HTERT RPE-1 (cell line): ENCODE measurements around the gene OR10H3.
"Not testable (repeated sequence)": the region's sequence is repeated elsewhere in the genome, so short reads cannot be mapped to it uniquely, and the experiment has no call there.

Source experiments
- in situ Hi-C: fragments of 300-500 bp; cut with MboI; formaldehyde crosslinking; loops from 4 replicates; pipeline ENCODE4 v1.14.3; 2020; ENCODE audit warnings: low sequenced_read_pairs

The OR10H3 gene, protein sequence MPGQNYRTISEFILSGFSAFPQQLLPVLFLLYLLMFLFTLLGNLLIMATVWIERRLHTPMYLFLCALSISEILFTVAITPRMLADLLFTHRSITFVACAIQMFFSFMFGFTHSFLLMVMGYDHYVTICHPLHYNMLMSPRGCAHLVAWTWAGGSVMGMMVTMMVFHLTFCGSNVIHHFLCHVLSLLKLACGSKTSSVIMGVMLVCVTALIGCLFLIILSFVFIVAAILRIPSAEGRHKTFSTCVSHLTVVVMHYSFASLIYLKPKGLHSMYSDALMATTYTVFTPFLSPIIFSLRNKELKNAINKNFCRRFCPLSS

DNA sequence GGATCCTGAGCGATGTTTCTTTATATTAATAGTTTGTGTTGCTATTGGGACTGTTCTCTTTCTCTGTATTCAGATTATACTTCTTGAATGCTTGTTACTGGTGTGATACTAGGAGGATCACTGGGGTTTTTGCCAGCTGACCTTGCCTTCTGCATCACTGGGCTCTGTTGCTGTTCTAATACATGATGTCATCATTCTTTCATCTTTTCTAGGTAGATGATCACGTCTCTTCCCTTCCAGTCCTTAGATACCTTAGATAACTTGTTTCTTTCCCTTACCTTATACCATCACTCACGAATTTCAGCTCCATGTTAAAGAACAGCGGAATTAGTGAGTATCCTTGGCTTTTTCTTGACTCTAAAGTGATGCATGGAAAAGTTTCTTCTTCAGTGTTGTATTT lies at the start of gene OR10H3:
Gene OR10H3, plus strand, starts transcription at position 264 of the 400 bp plus-strand sequence. CDS start 3,408 bp downstream, outside the sequence.
- in situ Hi-C loops, result no loop called here

DNA sequence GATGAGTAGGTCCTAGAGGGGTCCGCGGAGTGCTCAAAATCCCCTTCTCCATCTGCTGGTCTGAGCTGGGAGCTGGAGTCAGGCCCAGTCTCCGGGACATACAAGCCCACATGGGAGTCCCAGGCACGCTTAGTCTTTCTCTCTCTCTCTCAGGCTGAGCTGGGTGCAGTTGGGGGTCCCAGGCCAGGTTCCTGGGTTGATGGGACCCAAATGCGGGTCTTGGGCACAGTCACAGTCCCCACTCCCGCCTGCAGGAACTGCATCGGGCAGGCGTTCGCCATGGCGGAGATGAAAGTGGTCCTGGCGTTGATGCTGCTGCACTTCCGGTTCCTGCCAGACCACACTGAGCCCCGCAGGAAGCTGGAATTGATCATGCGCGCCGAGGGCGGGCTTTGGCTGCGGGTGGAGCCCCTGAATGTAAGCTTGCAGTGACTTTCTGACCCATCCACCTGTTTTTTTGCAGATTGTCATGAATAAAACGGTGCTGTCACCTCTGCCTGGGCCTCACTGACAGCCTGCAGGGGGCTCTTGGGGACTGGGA lies 41.1 kb upstream of the OR10H3 start:
- in situ Hi-C loops, result no loop called here

DNA sequence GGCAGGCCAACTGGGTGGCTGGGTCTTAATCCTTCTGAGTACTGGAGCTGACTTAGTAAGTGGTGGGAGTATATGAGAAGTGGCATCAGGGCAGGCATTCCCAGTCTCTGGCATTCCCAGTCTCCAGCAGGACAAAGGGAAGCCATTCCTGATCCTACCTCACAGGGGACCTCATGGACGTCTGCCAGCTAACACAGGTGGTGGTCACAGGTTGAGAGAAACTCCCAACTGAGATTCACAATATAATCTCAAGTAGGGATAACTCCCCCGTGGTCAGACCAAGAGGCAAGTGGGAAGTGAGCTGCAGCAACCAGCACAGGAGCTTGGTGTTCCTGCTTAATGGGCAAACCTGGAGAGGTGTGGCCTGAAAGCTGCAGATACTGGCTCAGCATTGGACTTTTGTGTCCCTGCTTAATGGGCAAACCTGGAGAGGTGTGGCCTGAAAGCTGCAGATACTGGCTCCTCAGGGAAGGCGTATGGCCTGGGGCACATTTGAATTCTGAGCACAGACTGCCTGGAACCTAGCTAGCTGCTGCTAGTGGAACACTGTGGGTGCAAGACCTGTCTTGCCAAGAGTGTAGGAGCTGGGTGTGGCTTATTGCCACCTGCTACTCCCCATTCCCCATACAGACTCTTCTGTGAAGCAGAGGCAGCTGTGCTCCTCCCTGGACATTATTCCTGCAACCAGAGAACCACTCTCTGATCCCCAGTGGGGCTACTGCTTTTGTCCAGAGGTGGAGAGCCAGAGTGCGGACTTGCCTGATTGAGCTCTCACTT lies 35.8 kb upstream of the OR10H3 start:
- in situ Hi-C loops, result no loop called here

GRCh38 chr19:15702534-15702930 lies 35.3 kb upstream of the OR10H3 start:
- in situ Hi-C loops, result no loop called here

- in situ Hi-C loops, result no loop called here
These were observed 23.1 kb upstream of the OR10H3 start for GRCh38 chr19:15714638-15715037.

DNA sequence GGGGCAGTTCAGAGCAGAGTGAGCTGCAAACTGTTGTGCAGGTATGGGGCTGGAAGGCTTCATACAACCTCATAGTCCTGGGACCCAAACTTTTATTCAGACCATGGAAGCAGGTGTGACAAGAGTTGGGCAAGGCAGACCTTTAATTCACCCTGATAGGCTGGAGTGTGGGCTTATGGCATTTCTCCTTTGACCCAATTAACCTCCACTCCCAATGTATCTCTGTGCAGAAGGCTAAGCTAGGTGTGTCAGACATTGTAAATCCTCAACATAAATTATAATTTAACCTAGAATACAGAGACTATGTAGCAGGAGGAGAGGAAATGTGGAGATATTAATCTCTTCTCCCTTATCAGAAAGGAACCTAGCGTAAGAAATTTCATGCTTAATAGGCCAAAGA lies 22.1 kb upstream of the OR10H3 start:
- in situ Hi-C loops, result no loop called here

- in situ Hi-C loops, result no loop called here
These were observed 20.0 kb upstream of the OR10H3 start for GRCh38 chr19:15717809-15718208.

DNA sequence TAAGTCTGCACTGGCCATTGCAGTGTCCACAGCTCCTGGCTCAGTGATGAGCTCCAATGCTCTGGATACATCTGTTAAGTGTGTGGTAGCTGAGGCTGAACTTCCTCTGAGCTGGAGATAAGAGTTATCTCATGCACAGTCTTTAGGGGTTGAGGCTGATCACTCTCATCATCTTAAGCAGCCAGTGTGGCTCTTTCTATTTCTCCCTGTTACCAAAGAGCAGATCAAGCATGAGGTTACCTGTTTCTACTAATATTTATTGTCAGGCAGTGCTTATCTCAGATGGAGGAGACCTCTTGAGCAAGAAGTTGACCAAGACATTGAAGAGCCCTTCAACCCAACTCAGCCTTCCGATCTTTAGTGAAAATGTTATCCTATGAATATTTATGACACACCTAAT lies 16.5 kb upstream of the OR10H3 start:
- in situ Hi-C loops, result no loop called here

DNA sequence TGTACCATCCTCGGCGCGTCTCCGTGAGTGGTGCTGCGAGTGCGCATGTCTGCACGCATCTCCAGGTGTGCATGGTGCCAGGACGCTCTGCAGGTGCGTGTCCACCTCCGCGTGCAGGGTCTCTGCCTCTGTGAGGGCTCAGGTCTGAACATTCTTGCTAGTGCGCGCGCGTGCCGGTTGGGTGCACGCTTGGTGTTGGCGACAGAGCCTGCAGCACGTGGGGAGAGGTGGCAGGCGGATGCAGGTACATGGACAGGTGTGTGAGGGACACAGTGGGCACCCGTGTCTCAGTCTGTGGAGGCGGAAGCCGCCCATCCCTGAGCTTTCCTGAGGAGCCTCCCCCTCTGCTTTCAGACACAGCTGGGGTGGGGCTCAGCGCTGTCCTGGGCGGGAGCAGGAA lies 14.8 kb upstream of the OR10H3 start:
- in situ Hi-C loops, result no loop called here

DNA sequence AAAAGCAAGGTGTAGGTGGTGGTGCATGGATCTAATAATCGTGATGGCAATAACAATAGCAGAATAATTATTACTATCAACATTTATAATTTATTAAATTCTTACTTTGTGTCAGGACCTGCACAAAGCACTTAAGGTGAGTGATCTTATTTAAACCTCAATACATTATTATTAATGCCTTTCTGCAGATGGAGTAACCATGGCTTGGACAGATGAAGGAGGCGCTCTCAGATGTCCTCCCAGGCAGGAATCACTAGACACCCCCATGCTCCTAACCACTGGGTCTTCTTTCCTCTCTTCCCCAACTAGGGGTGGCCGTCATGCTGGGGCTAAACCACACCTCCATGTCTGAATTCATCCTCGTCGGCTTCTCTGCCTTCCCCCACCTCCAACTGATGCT lies 10.1 kb upstream of the OR10H3 start, which contains the start of gene OR10H2:
Gene OR10H2, plus strand, starts transcription at position 301 of the 400 bp plus-strand sequence. Its CDS starts 20 bp downstream, at position 321.
- in situ Hi-C loops, result no loop called here

- in situ Hi-C loops, result no loop called here
These were observed 7.2 kb upstream of the OR10H3 start for GRCh38 chr19:15730538-15730937.

- in situ Hi-C loops, result no loop called here
These were observed 5.4 kb upstream of the OR10H3 start for GRCh38 chr19:15732388-15732787.

- in situ Hi-C loops, result no loop called here
These were observed 3.9 kb upstream of the OR10H3 start for GRCh38 chr19:15733895-15734294.

- in situ Hi-C loops, result no loop called here
These were observed 3.0 kb downstream of the OR10H3 start for GRCh38 chr19:15740785-15741184.

DNA sequence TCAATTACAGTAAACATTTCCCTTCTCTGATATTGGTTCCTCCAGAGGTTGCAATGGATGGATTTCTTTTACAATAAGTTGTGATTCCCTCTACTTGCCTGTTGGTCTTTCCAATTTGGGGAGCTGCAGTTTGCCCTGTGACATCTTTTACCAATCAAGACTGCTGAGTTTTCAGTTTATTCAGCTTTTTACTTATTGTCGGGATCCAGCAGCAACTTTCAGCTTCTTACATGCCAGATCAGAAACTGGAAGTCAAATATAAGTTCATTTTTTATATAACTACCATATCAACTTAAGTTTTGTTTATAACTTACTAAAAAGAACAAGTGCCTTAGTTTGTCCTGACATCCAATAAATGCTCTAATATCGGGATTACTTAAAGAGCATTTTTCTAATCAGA lies 10.5 kb downstream of the OR10H3 start:
- in situ Hi-C loops, result no loop called here

DNA sequence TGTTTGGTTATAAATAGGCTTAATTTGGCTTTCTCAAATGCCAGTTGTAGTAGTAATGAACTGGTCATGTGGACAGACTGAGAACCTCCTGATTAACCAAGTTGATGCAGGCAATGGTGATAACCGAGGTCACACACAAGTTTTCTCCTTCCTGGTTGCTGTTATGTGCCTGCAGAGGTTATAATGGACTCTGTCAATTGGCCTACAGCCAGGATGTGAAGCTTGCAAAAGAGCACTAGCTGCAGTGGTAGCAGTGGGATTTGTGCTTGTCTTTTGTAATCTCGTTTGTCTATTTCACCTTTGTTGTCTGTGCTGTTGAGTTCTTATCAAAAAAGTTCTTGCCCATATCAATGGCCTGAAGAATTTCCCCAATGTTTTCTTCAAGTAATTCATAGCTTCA lies 20.6 kb downstream of the OR10H3 start:
- in situ Hi-C loops, result no loop called here

- in situ Hi-C loops, result no loop called here
These were observed 22.3 kb downstream of the OR10H3 start for GRCh38 chr19:15759962-15760565.

DNA sequence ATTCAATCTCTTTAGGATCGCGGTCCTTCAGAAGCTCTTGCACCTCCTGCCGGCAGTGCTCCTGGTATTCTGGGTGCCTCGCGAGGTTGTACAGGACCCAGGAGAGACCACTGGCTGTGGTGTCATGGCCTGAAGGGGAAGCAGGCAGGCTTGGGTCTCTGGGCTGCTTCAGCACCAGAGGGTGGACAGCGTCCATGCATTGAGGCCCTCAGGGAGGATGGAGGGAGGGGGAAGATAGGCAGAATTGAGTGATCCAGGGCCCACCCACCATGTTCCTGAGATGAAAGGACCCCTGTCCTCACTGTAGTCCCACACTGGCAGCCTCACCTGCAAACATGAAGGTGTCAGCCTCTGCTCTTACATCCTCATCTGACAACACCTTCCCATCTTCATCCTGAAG lies 31.8 kb downstream of the OR10H3 start:
- in situ Hi-C loops, result no loop called here

DNA sequence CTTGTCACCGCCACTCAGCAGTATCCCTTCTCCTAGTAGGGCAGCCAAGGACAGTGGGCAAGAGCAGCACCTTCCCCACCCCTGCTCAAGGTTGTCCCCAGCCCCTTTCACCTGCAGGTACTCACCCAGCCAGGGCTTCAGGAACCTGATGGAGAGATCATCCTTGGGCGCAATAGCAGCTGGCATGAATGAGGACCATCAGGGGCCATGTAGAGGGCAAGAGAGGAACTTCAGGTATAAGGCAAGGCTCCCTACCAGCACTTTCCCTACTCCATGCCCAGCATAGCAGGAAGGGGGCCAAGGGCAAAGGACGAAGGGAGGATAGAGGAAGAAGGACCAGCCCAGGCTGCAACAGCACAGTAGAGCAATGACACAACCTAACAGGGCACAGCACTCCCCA lies 36.4 kb downstream of the OR10H3 start:
- in situ Hi-C loops, result not testable (repeated sequence)

- in situ Hi-C loops, result no loop called here
These were observed 37.5 kb downstream of the OR10H3 start for GRCh38 chr19:15775249-15775648.

- in situ Hi-C loops, result no loop called here
These were observed 38.5 kb downstream of the OR10H3 start for GRCh38 chr19:15776264-15776663.
